Measurements from ENCODE around the gene KRTAP10-12. TPM values are rescaled to one million over a fixed set of nuclear protein-coding genes. Genes with fewer than 3 reads are reported as not detected.

KRTAP10-12 gene
- total RNA-seq, 2 donors from 2014 or later: not detected

- DNase-seq (ENCODE audit: low spot score in 2 of 2): no peak
- Mint-ChIP-seq H3K36me3 (no peaks in the 10 kb centered on the region), H3K27ac (no peak overlapping the region), H3K9me3 (no peaks in the 10 kb centered on the region)
- ATAC-seq: no peak
Measured at GRCh38 chr21:44714905-44715304, 17.9 kb downstream of the KRTAP10-12 start.

- no peaks in the 10 kb centered on the region for H3K36me3 Mint-ChIP-seq
- DNase-seq (ENCODE audit: low spot score in 2 of 2) (no peak), ATAC-seq (no peak)
- H3K9me3 Mint-ChIP-seq: no peaks in the 10 kb centered on the region
- H3K27ac Mint-ChIP-seq: no peak overlapping the region
Measured at GRCh38 chr21:44716984-44717383, 20.0 kb downstream of the KRTAP10-12 start.

GRCh38 chr21:44718093-44718492 is 21.1 kb downstream of the KRTAP10-12 start:
- Mint-ChIP-seq H3K27ac (no peak overlapping the region), H3K36me3 (peaks cover 0 to 6% of the 10 kb centered on the region in 2 donors), H3K9me3 (no peaks in the 10 kb centered on the region)
- DNase-seq (ENCODE audit: low spot score in 2 of 2): no peak
- ATAC-seq: no peak

- ATAC-seq: no peak
- no peak for DNase-seq (ENCODE audit: low spot score in 2 of 2)
- Mint-ChIP-seq H3K36me3 (peaks cover 0 to 6% of the 10 kb centered on the region in 2 donors), H3K27ac (no peak overlapping the region), H3K9me3 (no peaks in the 10 kb centered on the region)
Measured at GRCh38 chr21:44718571-44718970, 21.6 kb downstream of the KRTAP10-12 start.

- Mint-ChIP-seq H3K27ac (no peak overlapping the region), H3K9me3 (no peaks in the 10 kb centered on the region), H3K36me3 (peaks cover 0 to 6% of the 10 kb centered on the region in 2 donors)
- no peak for DNase-seq (ENCODE audit: low spot score in 2 of 2)
- ATAC-seq: no peak
Measured at GRCh38 chr21:44720170-44720569, 23.2 kb downstream of the KRTAP10-12 start.

- peaks cover 0 to 6% of the 10 kb centered on the region in 2 donors for H3K36me3 Mint-ChIP-seq
- ATAC-seq (no peak), DNase-seq (ENCODE audit: low spot score in 2 of 2) (no peak)
- no peaks in the 10 kb centered on the region for H3K9me3 Mint-ChIP-seq
- no peak overlapping the region for H3K27ac Mint-ChIP-seq
Measured at GRCh38 chr21:44722731-44723130, 25.8 kb downstream of the KRTAP10-12 start.

- Mint-ChIP-seq H3K9me3 (no peaks in the 10 kb centered on the region), H3K36me3 (peaks cover 0 to 6% of the 10 kb centered on the region in 2 donors), H3K27ac (no peak overlapping the region)
- no peak for DNase-seq (ENCODE audit: low spot score in 2 of 2)
- peak in 1 of 2 donors; percentile 34 for ATAC-seq
Measured at GRCh38 chr21:44723177-44724131, 26.5 kb downstream of the KRTAP10-12 start.

- Mint-ChIP-seq H3K27ac (no peak overlapping the region), H3K9me3 (no peaks in the 10 kb centered on the region), H3K36me3 (peaks cover 0 to 6% of the 10 kb centered on the region in 2 donors)
- DNase-seq (ENCODE audit: low spot score in 2 of 2) (no peak), ATAC-seq (no peak)
Measured at GRCh38 chr21:44724196-44724595, 27.2 kb downstream of the KRTAP10-12 start.

GRCh38 chr21:44724926-44725325 is 28.0 kb downstream of the KRTAP10-12 start:
- H3K36me3 Mint-ChIP-seq: peaks cover 0 to 6% of the 10 kb centered on the region in 2 donors
- DNase-seq (ENCODE audit: low spot score in 2 of 2) (no peak), ATAC-seq (no peak)
- H3K9me3 Mint-ChIP-seq: no peaks in the 10 kb centered on the region
- no peak overlapping the region for H3K27ac Mint-ChIP-seq

- ATAC-seq: no peak
- H3K27ac Mint-ChIP-seq: no peak overlapping the region
- H3K36me3 Mint-ChIP-seq: peaks cover 0 to 6% of the 10 kb centered on the region in 2 donors
- no peak for DNase-seq (ENCODE audit: low spot score in 2 of 2)
- H3K9me3 Mint-ChIP-seq: no peaks in the 10 kb centered on the region
Measured at GRCh38 chr21:44726826-44727225, 29.9 kb downstream of the KRTAP10-12 start.

GRCh38 chr21:44727321-44727720 is 30.3 kb downstream of the KRTAP10-12 start:
- H3K36me3 Mint-ChIP-seq: peaks cover 0 to 6% of the 10 kb centered on the region in 2 donors
- no peak for ATAC-seq
- H3K9me3 Mint-ChIP-seq: no peaks in the 10 kb centered on the region
- H3K27ac Mint-ChIP-seq: no peak overlapping the region
- no peak for DNase-seq (ENCODE audit: low spot score in 2 of 2)

GRCh38 chr21:44727757-44728156 is 30.8 kb downstream of the KRTAP10-12 start:
- H3K36me3 Mint-ChIP-seq: peaks cover 0 to 3% of the 10 kb centered on the region in 2 donors
- DNase-seq (ENCODE audit: low spot score in 2 of 2) (no peak), ATAC-seq (no peak)
- H3K9me3 Mint-ChIP-seq: no peaks in the 10 kb centered on the region
- peak overlapping the region in 1 of 2 donors; percentile 4 for H3K27ac Mint-ChIP-seq

- DNase-seq (ENCODE audit: low spot score in 2 of 2) (no peak), ATAC-seq (no peak)
- Mint-ChIP-seq H3K9me3 (no peaks in the 10 kb centered on the region), H3K36me3 (no peaks in the 10 kb centered on the region), H3K27ac (no peak overlapping the region)
Measured at GRCh38 chr21:44728716-44729115, 31.7 kb downstream of the KRTAP10-12 start.

GRCh38 chr21:44729336-44730027 is 32.5 kb downstream of the KRTAP10-12 start:
- Mint-ChIP-seq H3K27ac (no peak overlapping the region), H3K9me3 (no peaks in the 10 kb centered on the region), H3K36me3 (no peaks in the 10 kb centered on the region)
- no peak for ATAC-seq
- DNase-seq (ENCODE audit: low spot score in 2 of 2): no peak

- Mint-ChIP-seq H3K36me3 (no peaks in the 10 kb centered on the region), H3K27ac (no peak overlapping the region), H3K9me3 (no peaks in the 10 kb centered on the region)
- DNase-seq (ENCODE audit: low spot score in 2 of 2): no peak
- ATAC-seq: no peak
Measured at GRCh38 chr21:44730028-44730395, 33.0 kb downstream of the KRTAP10-12 start.

GRCh38 chr21:44730951-44731579 is 34.1 kb downstream of the KRTAP10-12 start:
- DNase-seq (ENCODE audit: low spot score in 2 of 2) (no peak), ATAC-seq (no peak)
- H3K9me3 Mint-ChIP-seq: no peaks in the 10 kb centered on the region
- H3K36me3 Mint-ChIP-seq: no peaks in the 10 kb centered on the region
- H3K27ac Mint-ChIP-seq: no peak overlapping the region

GRCh38 chr21:44732263-44732662 is 35.3 kb downstream of the KRTAP10-12 start:
- H3K27ac Mint-ChIP-seq: no peak overlapping the region
- no peak for ATAC-seq
- H3K36me3 Mint-ChIP-seq: no peaks in the 10 kb centered on the region
- no peaks in the 10 kb centered on the region for H3K9me3 Mint-ChIP-seq
- no peak for DNase-seq (ENCODE audit: low spot score in 2 of 2)

Data from activated naive CD4-positive, alpha-beta T cell treated with anti-CD3 and anti-CD28 coated beads, Interleukin-2, amount 50 U/mL, for 72 hours (primary cell).